Esophagus muscularis mucosa (tissue), 4 donors: Measurements from ENCODE around the gene RFC1. TPM values are rescaled to one million over a fixed set of nuclear protein-coding genes. Genes with fewer than 3 reads are reported as not detected.

Experiments used
- DNase-seq: peaks from one replicate; pipeline ENCODE4 v3.0.0-alpha.2; 2017; ENCODE audit errors: extremely low spot score
- H3K27ac ChIP-seq, 4 donors: fragments of 200-600 bp; sonication (generic); replicated peaks in 1 of 4; 1 replicate in 3 of 4; 2 replicates in 1 of 4; pipeline ENCODE4 v1.5.1; 2016 to 2019; ENCODE audit warnings: mild to moderate bottlenecking in 1 of 4
- H3K27me3 ChIP-seq, 4 donors: fragments of 200-600 bp; sonication (generic); one replicate each; pipeline versions ENCODE4 v1.5.1 to v1.6.0; 2016 to 2019
- H3K36me3 ChIP-seq, 4 donors: fragments of 200-600 bp; sonication (generic); one replicate each; pipeline ENCODE4 v1.5.1; 2016 to 2019
- H3K4me1 ChIP-seq, 4 donors: fragments of 200-600 bp; sonication (generic); one replicate each; pipeline ENCODE4 v1.5.1; 2016 to 2019
- H3K4me3 ChIP-seq, 4 donors: fragments of 200-600 bp; sonication (generic); 1 replicate in 2 of 4; 2 replicates in 2 of 4; pipeline ENCODE4 v1.5.1; 2016 to 2019; ENCODE audit warnings: mild to moderate bottlenecking in 4 of 4, moderate library complexity in 1 of 4
- H3K9me3 ChIP-seq, 4 donors: fragments of 200-600 bp; sonication (generic); 1 replicate in 3 of 4; 2 replicates in 1 of 4; pipeline ENCODE4 v1.5.1; 2016 to 2019
- EP300 ChIP-seq: sonication (generic); formaldehyde crosslinking; IDR thresholded peaks from one replicate; pipeline ENCODE4 v1.6.1; 2017; ENCODE audit warnings: antibody characterized with exemption
- POLR2A ChIP-seq: fragments of 450-650 bp; IDR thresholded peaks from one replicate; pipeline ENCODE4 v1.6.1; 2017; ENCODE audit warnings: antibody characterized with exemption, moderate library complexity, mild to moderate bottlenecking, low read depth
- POLR2AphosphoS5 ChIP-seq, 2 donors: sonication (generic); formaldehyde crosslinking; IDR thresholded peaks; one replicate each; pipeline ENCODE4 v1.6.1; 2017; ENCODE audit warnings: antibody characterized with exemption in 2 of 2
- WGBS: methylation state at CpG from one replicate; pipeline ENCODE4 v1.1.5; 2018; 5-methylcytosine and 5-hydroxymethylcytosine counted together
- intact Hi-C: fragments of 100-400 bp; cut with DNase I; formaldehyde crosslinking; loops from one replicate; pipeline ENCODE4 v1.15.1; 2023
- total RNA-seq, 4 donors: library from RNA; depleted of rRNA; stranded (reverse); fragments of >200 nt; gene quantifications; one replicate each; pipeline versions ENCODE4 v1.1.0 to v1.2.1, GENCODE V29; 2016
- TF ChIP-seq, protein P1 (sequence below), 3 experiments: fragments of 200-600 bp in 2 of 3; fragments of 450-650 bp in 1 of 3; sonication (generic) in 2 of 3; IDR thresholded peaks; one replicate each; pipeline ENCODE4 v1.5.1; 2017 to 2019; ENCODE audit warnings: antibody characterized with exemption in 3 of 3, mild to moderate bottlenecking in 2 of 3, moderate library complexity in 1 of 3

RFC1 gene
- total RNA-seq, 4 donors from 2014 or later = 30.6 to 37.4 (median 33.9) TPM

DNA sequence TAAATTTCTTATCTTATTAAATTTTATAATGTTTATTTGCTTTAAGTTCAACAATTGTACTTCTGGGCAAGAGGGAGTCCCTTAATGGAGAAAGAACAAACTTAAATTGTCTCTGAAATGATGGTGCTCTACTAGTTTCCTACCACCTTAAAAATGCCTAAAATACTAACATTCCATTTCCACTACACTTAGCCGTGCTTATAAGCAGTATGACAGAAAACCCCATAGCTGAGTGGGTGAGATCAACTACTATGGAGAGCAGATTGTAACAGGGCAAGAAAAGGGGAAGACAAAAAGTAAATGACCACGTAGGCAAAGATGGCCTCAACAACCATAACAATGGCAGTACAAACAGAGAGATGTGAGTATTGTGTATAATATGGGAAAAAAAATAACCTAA is 35.0 kb downstream of the RFC1 start:
- no peak for TF ChIP-seq POLR2A
- no peak overlapping the region for H3K27ac ChIP-seq
- DNase-seq = no peak
- WGBS = 90% methylated on average over 2 of the region's 2 CpGs
- intact Hi-C loops = no loop called here
- no peak overlapping the region for H3K4me3 ChIP-seq
- H3K9me3 ChIP-seq = no peaks in the 10 kb centered on the region
- H3K27me3 ChIP-seq = no peaks in the 10 kb centered on the region
- peaks cover 0 to 13% (median 0%) of the 10 kb centered on the region in 4 donors for H3K4me1 ChIP-seq
- H3K36me3 ChIP-seq = peaks cover 0 to 13% (median 6%) of the 10 kb centered on the region in 4 donors

DNA sequence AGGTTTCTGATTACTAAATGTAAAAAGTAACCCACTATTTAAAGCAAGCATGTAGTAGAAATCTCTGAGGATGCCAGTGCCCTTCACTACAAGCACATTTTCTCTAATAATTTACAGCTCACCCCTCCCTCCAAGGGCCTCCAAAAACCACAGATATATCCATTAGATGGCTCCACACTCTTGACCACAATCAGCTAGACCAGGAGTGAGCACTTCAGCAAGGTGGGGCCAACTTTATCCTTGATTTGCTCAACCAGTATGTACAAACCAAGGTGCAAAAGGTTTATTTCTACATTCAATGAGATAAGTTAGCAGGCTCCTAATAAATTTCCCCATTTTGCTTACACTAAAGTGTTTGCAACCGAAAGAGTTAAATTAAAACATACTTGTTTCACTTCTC is 35.8 kb downstream of the RFC1 start:
- H3K4me3 ChIP-seq = no peak overlapping the region
- no peaks in the 10 kb centered on the region for H3K9me3 ChIP-seq
- no peak overlapping the region for H3K27ac ChIP-seq
- intact Hi-C loops = no loop called here
- peaks cover 0 to 5% (median 0%) of the 10 kb centered on the region in 4 donors for H3K4me1 ChIP-seq
- H3K36me3 ChIP-seq = peaks cover 0 to 22% (median 14%) of the 10 kb centered on the region in 4 donors
- TF ChIP-seq POLR2A (no peak), EP300 (no peak), POLR2AphosphoS5 (IDR thresholded peaks at IDR 0.05) (no peak)
- TF ChIP-seq, protein P1, sequence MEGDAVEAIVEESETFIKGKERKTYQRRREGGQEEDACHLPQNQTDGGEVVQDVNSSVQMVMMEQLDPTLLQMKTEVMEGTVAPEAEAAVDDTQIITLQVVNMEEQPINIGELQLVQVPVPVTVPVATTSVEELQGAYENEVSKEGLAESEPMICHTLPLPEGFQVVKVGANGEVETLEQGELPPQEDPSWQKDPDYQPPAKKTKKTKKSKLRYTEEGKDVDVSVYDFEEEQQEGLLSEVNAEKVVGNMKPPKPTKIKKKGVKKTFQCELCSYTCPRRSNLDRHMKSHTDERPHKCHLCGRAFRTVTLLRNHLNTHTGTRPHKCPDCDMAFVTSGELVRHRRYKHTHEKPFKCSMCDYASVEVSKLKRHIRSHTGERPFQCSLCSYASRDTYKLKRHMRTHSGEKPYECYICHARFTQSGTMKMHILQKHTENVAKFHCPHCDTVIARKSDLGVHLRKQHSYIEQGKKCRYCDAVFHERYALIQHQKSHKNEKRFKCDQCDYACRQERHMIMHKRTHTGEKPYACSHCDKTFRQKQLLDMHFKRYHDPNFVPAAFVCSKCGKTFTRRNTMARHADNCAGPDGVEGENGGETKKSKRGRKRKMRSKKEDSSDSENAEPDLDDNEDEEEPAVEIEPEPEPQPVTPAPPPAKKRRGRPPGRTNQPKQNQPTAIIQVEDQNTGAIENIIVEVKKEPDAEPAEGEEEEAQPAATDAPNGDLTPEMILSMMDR (IDR thresholded peaks at IDR 0.05) = no peak
- 90% methylated on average over 1 of the region's 1 CpG for WGBS
- no peak for DNase-seq
- H3K27me3 ChIP-seq = no peaks in the 10 kb centered on the region

DNA sequence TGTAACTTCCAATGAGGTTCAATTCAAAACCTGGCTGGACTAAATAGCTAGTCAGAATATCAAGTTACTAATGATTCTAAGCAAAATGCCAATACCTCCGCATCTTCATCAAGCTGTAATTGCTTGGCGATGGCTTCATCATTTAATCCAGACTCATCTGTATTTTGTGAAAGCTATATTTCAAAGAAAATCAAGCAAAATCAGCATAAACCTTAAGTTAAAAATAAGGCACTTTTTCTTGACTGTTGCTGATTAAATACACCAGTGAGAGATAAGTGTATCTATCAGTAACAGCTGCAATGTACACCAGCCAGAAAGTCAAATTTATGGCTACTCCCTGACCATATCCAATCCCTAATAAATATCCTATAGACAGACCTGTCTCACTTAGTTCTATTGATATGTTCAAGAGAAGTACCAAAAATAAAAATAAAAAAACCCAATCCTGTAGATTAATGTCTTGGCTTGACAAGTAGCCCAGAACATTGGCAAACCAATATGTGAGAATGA is 39.6 kb downstream of the RFC1 start:
- H3K4me3 ChIP-seq = no peak overlapping the region
- H3K36me3 ChIP-seq = peaks cover 0 to 46% (median 26%) of the 10 kb centered on the region in 4 donors
- H3K9me3 ChIP-seq = no peaks in the 10 kb centered on the region
- no peaks in the 10 kb centered on the region for H3K4me1 ChIP-seq
- TF ChIP-seq, protein P1 (IDR thresholded peaks at IDR 0.05) = no peak
- TF ChIP-seq POLR2A = no peak
- TF ChIP-seq POLR2AphosphoS5 (IDR thresholded peaks at IDR 0.05) = no peak
- no peak for TF ChIP-seq EP300
- H3K27me3 ChIP-seq = no peaks in the 10 kb centered on the region
- WGBS = 96% methylated on average over 2 of the region's 2 CpGs
- DNase-seq = no peak
- no peak overlapping the region for H3K27ac ChIP-seq
- intact Hi-C loops = no loop called here

DNA sequence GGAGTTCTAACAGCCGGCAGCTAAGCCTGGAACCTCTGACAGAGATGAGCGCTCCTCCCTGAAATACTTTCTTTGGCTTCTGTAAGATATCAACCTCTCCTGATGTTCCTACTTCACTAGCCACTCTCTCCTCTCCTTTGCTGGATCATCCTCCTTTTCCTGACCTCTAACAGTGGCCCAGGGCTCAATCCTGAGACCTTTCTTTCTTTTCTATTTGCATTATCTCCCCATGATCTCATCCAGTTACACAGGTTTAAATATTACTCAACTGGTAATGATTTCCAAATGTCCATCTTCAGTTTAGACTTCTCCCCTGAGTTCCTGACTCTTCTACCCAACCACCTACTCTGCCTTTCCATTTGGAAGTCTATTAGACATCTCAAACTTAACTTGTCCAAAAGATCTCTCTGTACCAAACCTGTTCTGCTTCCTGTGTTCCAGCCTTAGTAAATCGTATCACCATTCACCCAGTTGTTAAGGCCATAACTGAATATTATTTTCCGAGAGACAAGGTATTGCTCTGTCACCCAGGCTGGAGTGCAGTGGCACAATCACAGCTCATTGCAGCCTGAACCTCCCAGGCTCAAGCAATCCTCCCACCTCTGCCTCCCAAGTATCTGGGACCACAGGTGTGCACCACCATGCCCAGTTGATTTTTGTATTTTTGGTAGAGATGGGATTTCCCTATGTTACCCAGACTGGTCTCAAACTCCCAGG is 41.1 kb downstream of the RFC1 start:
- H3K27me3 ChIP-seq = no peaks in the 10 kb centered on the region
- intact Hi-C loops = no loop called here
- 99% methylated on average over 4 of the region's 4 CpGs for WGBS
- H3K27ac ChIP-seq = no peak overlapping the region
- TF ChIP-seq POLR2AphosphoS5 (IDR thresholded peaks at IDR 0.05) = no peak
- TF ChIP-seq, protein P1 (IDR thresholded peaks at IDR 0.05) = no peak
- TF ChIP-seq POLR2A = no peak
- no peak for TF ChIP-seq EP300
- no peak overlapping the region for H3K4me3 ChIP-seq
- H3K9me3 ChIP-seq = no peaks in the 10 kb centered on the region
- H3K4me1 ChIP-seq = no peaks in the 10 kb centered on the region
- DNase-seq = no peak
- peaks cover 0 to 58% (median 29%) of the 10 kb centered on the region in 4 donors for H3K36me3 ChIP-seq

GRCh38 chr4:39324446-39324845 is 41.7 kb downstream of the RFC1 start:
- H3K4me1 ChIP-seq = no peaks in the 10 kb centered on the region
- H3K9me3 ChIP-seq = no peaks in the 10 kb centered on the region
- TF ChIP-seq POLR2AphosphoS5 (IDR thresholded peaks at IDR 0.05) = no peak
- peaks cover 0 to 63% (median 34%) of the 10 kb centered on the region in 4 donors for H3K36me3 ChIP-seq
- no peak for DNase-seq
- no peak overlapping the region for H3K27ac ChIP-seq
- no peak overlapping the region for H3K4me3 ChIP-seq
- intact Hi-C loops = no loop called here
- WGBS = 96% methylated on average over 2 of the region's 2 CpGs
- no peaks in the 10 kb centered on the region for H3K27me3 ChIP-seq
